HG02938 (cell line): Measurements from ENCODE around the gene DDX10.
"Not testable (repeated sequence)": the region's sequence is repeated elsewhere in the genome, so short reads cannot be mapped to it uniquely, and the experiment has no call there.

Experiments
- ATAC-seq: cut with Tn5 transposase; IDR thresholded peaks from one replicate; pipeline ENCODE4 v1.9.1; 2021; ENCODE audit warnings: mild to moderate bottlenecking, moderate library complexity; ENCODE audit not compliant: unreplicated experiment

The DDX10 gene

GRCh38 chr11:108664730-108665525 is at the start of gene DDX10:
Gene DDX10 (plus strand): TSS chr11:108665069. CDS start chr11:108665154, 85 bp downstream.
- ATAC-seq: peak; percentile 68

GRCh38 chr11:108616549-108616948 is 48.3 kb upstream of the DDX10 start:
- ATAC-seq: no peak

- ATAC-seq: no peak
These were observed 47.8 kb upstream of the DDX10 start for GRCh38 chr11:108617055-108617454.

- ATAC-seq: no peak
These were observed 46.3 kb upstream of the DDX10 start for GRCh38 chr11:108618529-108618928.

GRCh38 chr11:108620958-108621772 is 43.7 kb upstream of the DDX10 start:
- peak; percentile 90 for ATAC-seq

GRCh38 chr11:108622341-108622740 is 42.5 kb upstream of the DDX10 start:
- no peak for ATAC-seq

- ATAC-seq: no peak
These were observed 40.5 kb upstream of the DDX10 start for GRCh38 chr11:108624196-108624925.

GRCh38 chr11:108628326-108628725 is 36.5 kb upstream of the DDX10 start:
- ATAC-seq: no peak

GRCh38 chr11:108628812-108629211 is 36.1 kb upstream of the DDX10 start:
- ATAC-seq: no peak

GRCh38 chr11:108629274-108629673 is 35.6 kb upstream of the DDX10 start:
- no peak for ATAC-seq

- no peak for ATAC-seq
These were observed 32.7 kb upstream of the DDX10 start for GRCh38 chr11:108632041-108632704.

GRCh38 chr11:108635106-108635505 is 29.8 kb upstream of the DDX10 start:
- no peak for ATAC-seq

- ATAC-seq: no peak
These were observed 28.6 kb upstream of the DDX10 start for GRCh38 chr11:108636222-108636621.

- no peak for ATAC-seq
These were observed 25.7 kb upstream of the DDX10 start for GRCh38 chr11:108639146-108639545.

- not testable (repeated sequence) for ATAC-seq
These were observed 23.1 kb upstream of the DDX10 start for GRCh38 chr11:108641752-108642151.

- no peak for ATAC-seq
These were observed 20.9 kb upstream of the DDX10 start for GRCh38 chr11:108643974-108644373.

GRCh38 chr11:108645970-108646369 is 18.9 kb upstream of the DDX10 start:
- no peak for ATAC-seq

GRCh38 chr11:108647387-108647700 is 17.5 kb upstream of the DDX10 start:
- no peak for ATAC-seq

- peak; percentile 94 for ATAC-seq
These were observed 17.0 kb upstream of the DDX10 start for GRCh38 chr11:108647701-108648527.

GRCh38 chr11:108648528-108648885 is 16.4 kb upstream of the DDX10 start:
- ATAC-seq: no peak
